OCI-LY7 (cell line): ENCODE data around the gene NIBAN1. TPM values are rescaled to one million over a fixed set of nuclear protein-coding genes. Genes with fewer than 3 reads are reported as not detected.

Experiments used
- BruUV-seq: library from RNA; stranded (reverse); fragments of 400-500 nt; replicated peaks from 2 replicates; lab custom pipeline; 2021; lab: Mats Ljungman, UMichigan
- CTCF ChIA-PET: fragments of 300-600 bp; sonication (Branson Sonifier 250); formaldehyde crosslinking; loops from one replicate; lab custom pipeline; 2022; ENCODE audit warnings: antibody characterized with exemption; ENCODE audit not compliant: unreplicated experiment; lab: Charles Lee
- POLR2A ChIA-PET: fragments of 300-600 bp; sonication (Branson Sonifier 250); formaldehyde crosslinking; loops from one replicate; lab custom pipeline; 2022; ENCODE audit warnings: antibody characterized with exemption; lab: Charles Lee
- DNase-seq: peaks from one replicate; pipeline ENCODE4 v3.0.0-alpha.2; 2015; ENCODE audit warnings: low spot score
- H2AFZ ChIP-seq: fragments of 200-600 bp; sonication (generic), shearing (Covaris generic); 2 replicates; pipeline ENCODE4 v1.6.1; 2014; ENCODE audit warnings: mild to moderate bottlenecking, antibody characterized with exemption, low read length, moderate library complexity
- H3K27ac ChIP-seq: fragments of 200-600 bp; sonication (generic); 2 replicates; pipeline ENCODE4 v1.5.1; 2014; ENCODE audit warnings: mixed run types, low read depth, mild to moderate bottlenecking, moderate library complexity, low read length, inconsistent platforms; ENCODE audit not compliant: poor library complexity, severe bottlenecking
- H3K36me3 ChIP-seq: fragments of 200-600 bp; sonication (generic); 2 replicates; pipeline ENCODE4 v1.6.1; 2014; ENCODE audit warnings: mild to moderate bottlenecking, antibody characterized with exemption, low read length, moderate library complexity, mixed read lengths; ENCODE audit not compliant: insufficient read depth
- H3K4me1 ChIP-seq: fragments of 200-600 bp; sonication (generic); 2 replicates; pipeline ENCODE4 v1.5.1; 2014; ENCODE audit warnings: mild to moderate bottlenecking, low read length; ENCODE audit not compliant: insufficient read depth, poor library complexity, severe bottlenecking
- H3K4me2 ChIP-seq: fragments of 200-600 bp; sonication (generic); 2 replicates; pipeline ENCODE4 v1.6.1; 2014; ENCODE audit warnings: mild to moderate bottlenecking, low read length
- H3K4me3 ChIP-seq: fragments of 200-600 bp; sonication (generic); 2 replicates; pipeline ENCODE4 v1.5.1; 2014; ENCODE audit warnings: mild to moderate bottlenecking, low read depth, low read length; ENCODE audit not compliant: poor library complexity, severe bottlenecking
- H3K79me2 ChIP-seq: fragments of 200-600 bp; sonication (generic); 2 replicates; pipeline ENCODE4 v1.6.1; 2016; ENCODE audit warnings: low read depth, mild to moderate bottlenecking, low read length, moderate library complexity, mixed read lengths; ENCODE audit not compliant: insufficient read depth
- H3K9me2 ChIP-seq: fragments of 200-600 bp; sonication (generic); 2 replicates; pipeline ENCODE4 v1.6.1; 2016; ENCODE audit warnings: mild to moderate bottlenecking, low read length, mixed read lengths; ENCODE audit not compliant: insufficient read depth
- H3K9me3 ChIP-seq: fragments of 200-600 bp; sonication (generic); 2 replicates; pipeline ENCODE4 v1.6.1; 2014; ENCODE audit warnings: mild to moderate bottlenecking, mixed run types, low read length, mixed read lengths
- H4K20me1 ChIP-seq: fragments of 200-600 bp; sonication (generic); 2 replicates; pipeline ENCODE4 v1.6.1; 2014; ENCODE audit warnings: mild to moderate bottlenecking, antibody characterized with exemption, low read length, moderate library complexity, mixed read lengths; ENCODE audit not compliant: insufficient read depth
- CTCF ChIP-seq: fragments of 200-600 bp; sonication (generic); conservative IDR thresholded peaks from 2 replicates; pipeline ENCODE4 v1.5.1; 2014; ENCODE audit warnings: mild to moderate bottlenecking, antibody characterized with exemption, low read length, moderate library complexity, mixed read lengths
- EZH2phosphoT487 ChIP-seq: fragments of 200-600 bp; sonication (generic); IDR thresholded peaks from 2 replicates; pipeline ENCODE4 v1.6.1; 2018; ENCODE audit warnings: low read depth, borderline replicate concordance, mild to moderate bottlenecking, mixed run types, antibody characterized with exemption, low read length, moderate library complexity, mixed read lengths
- intact Hi-C: fragments of 100-400 bp; cut with micrococcal nuclease; formaldehyde crosslinking; loops from one replicate; pipeline ENCODE4 v1.10.0; 2022; ENCODE audit not compliant: unreplicated experiment
- total RNA-seq, 2 experiments: library from RNA; depleted of rRNA in 1 of 2; stranded (reverse); fragments of >200 nt in 1 of 2; shearing (Covaris generic) in 1 of 2; gene quantifications; 2 replicates each; pipeline ENCODE4 v1.2.3, GENCODE V29; 2014 to 2022

NIBAN1 gene
- total RNA-seq, 2 experiments from 2014 or later, result not detected

GRCh38 chr1:184940226-184940625, 34.1 kb downstream of the NIBAN1 start:
- H3K36me3 ChIP-seq, result no peaks in the 10 kb centered on the region
- DNase-seq, result no peak
- ChIA-PET POLR2A (interaction anchor here (0.7 kb wide), 1 partner anchor 513 kb away, joined by 3 read pairs; no protein-coding TSS in a partner anchor), CTCF (no interaction called here)
- intact Hi-C loops, result no loop called here
- TF ChIP-seq CTCF (no peak), EZH2phosphoT487 (no peak)
- no peaks in the 10 kb centered on the region for H3K9me3 ChIP-seq
- no peak overlapping the region for H2AFZ ChIP-seq
- no peaks in the 10 kb centered on the region for H3K79me2 ChIP-seq
- no peak overlapping the region for H3K4me3 ChIP-seq
- no peaks in the 10 kb centered on the region for H4K20me1 ChIP-seq
- no TSS peak for BruUV-seq
- H3K9me2 ChIP-seq, result no peaks in the 10 kb centered on the region
- no peak overlapping the region for H3K27ac ChIP-seq
- H3K4me2 ChIP-seq, result no peak overlapping the region
- no peaks in the 10 kb centered on the region for H3K4me1 ChIP-seq

GRCh38 chr1:184937729-184938128, 36.6 kb downstream of the NIBAN1 start:
- POLR2A ChIA-PET, result no interaction called here
- H3K36me3 ChIP-seq, result no peaks in the 10 kb centered on the region
- BruUV-seq, result no TSS peak
- H3K9me3 ChIP-seq, result no peaks in the 10 kb centered on the region
- no peak for TF ChIP-seq EZH2phosphoT487
- TF ChIP-seq CTCF, result no peak
- DNase-seq, result no peak
- H2AFZ ChIP-seq, result no peak overlapping the region
- H3K27ac ChIP-seq, result no peak overlapping the region
- no peak overlapping the region for H3K4me3 ChIP-seq
- no peaks in the 10 kb centered on the region for H3K4me1 ChIP-seq
- no peak overlapping the region for H3K4me2 ChIP-seq
- no peaks in the 10 kb centered on the region for H3K79me2 ChIP-seq
- no peaks in the 10 kb centered on the region for H4K20me1 ChIP-seq
- H3K9me2 ChIP-seq, result no peaks in the 10 kb centered on the region
- intact Hi-C loops, result no loop called here
- CTCF ChIA-PET, result no interaction called here

- Histone ChIP-seq H3K36me3 (no peaks in the 10 kb centered on the region), H3K9me2 (no peaks in the 10 kb centered on the region), H4K20me1 (no peaks in the 10 kb centered on the region), H3K27ac (no peak overlapping the region), H3K4me3 (no peak overlapping the region), H3K4me2 (no peak overlapping the region), H3K4me1 (no peaks in the 10 kb centered on the region), H3K79me2 (no peaks in the 10 kb centered on the region), H2AFZ (no peak overlapping the region), H3K9me3 (no peaks in the 10 kb centered on the region)
- DNase-seq, result no peak
- no peak for TF ChIP-seq CTCF
- no peak for TF ChIP-seq EZH2phosphoT487
- BruUV-seq, result no TSS peak
- intact Hi-C loops, result no loop called here
- POLR2A ChIA-PET, result no interaction called here
- CTCF ChIA-PET, result no interaction called here
These were observed 38.1 kb downstream of the NIBAN1 start for GRCh38 chr1:184935920-184936798.
